ENCODE data around the gene HTRA3.

GRCh38 chr4:8290701-8290970 is 21.1 kb downstream of the HTRA3 start:
- TF ChIP-seq CTCF (conservative IDR thresholded peaks at IDR 0.05; ENCODE audit: low read depth, low read length) (no peak), POLR2A (IDR thresholded peaks at IDR 0.05; ENCODE audit: low read depth, low read length) (no peak), MXI1 (IDR thresholded peaks at IDR 0.05; ENCODE audit: borderline replicate concordance, low read depth, low read length) (no peak), FOS (IDR thresholded peaks at IDR 0.05; ENCODE audit: low read depth, low read length) (no peak), SMC3 (IDR thresholded peaks at IDR 0.05; ENCODE audit: low read depth, low read length) (no peak), BHLHE40 (IDR thresholded peaks at IDR 0.05; ENCODE audit: low read depth, low read length) (no peak), MAZ (IDR thresholded peaks at IDR 0.05; ENCODE audit: borderline replicate concordance, low read depth, low read length) (no peak), CEBPB (IDR thresholded peaks at IDR 0.05; ENCODE audit: low read depth, low read length) (no peak), RAD21 (IDR thresholded peaks at IDR 0.05; ENCODE audit: low read length) (no peak), RFX5 (IDR thresholded peaks at IDR 0.05; ENCODE audit: low read depth, low read length) (no peak)

Data from IMR-90 (cell line).